ENCODE measurements around the gene KDM2A.

GRCh38 chr11:67116758-67117105, 2.3 kb upstream of the KDM2A start:
- TF ChIP-seq, protein P1, sequence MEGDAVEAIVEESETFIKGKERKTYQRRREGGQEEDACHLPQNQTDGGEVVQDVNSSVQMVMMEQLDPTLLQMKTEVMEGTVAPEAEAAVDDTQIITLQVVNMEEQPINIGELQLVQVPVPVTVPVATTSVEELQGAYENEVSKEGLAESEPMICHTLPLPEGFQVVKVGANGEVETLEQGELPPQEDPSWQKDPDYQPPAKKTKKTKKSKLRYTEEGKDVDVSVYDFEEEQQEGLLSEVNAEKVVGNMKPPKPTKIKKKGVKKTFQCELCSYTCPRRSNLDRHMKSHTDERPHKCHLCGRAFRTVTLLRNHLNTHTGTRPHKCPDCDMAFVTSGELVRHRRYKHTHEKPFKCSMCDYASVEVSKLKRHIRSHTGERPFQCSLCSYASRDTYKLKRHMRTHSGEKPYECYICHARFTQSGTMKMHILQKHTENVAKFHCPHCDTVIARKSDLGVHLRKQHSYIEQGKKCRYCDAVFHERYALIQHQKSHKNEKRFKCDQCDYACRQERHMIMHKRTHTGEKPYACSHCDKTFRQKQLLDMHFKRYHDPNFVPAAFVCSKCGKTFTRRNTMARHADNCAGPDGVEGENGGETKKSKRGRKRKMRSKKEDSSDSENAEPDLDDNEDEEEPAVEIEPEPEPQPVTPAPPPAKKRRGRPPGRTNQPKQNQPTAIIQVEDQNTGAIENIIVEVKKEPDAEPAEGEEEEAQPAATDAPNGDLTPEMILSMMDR (IDR thresholded peaks at IDR 0.05), result no peak
- no peak for TF ChIP-seq POLR2A (IDR thresholded peaks at IDR 0.05)

Data from uterus (tissue), 2 donors.